Thoracic aorta (tissue), 2 donors: Measurements from ENCODE around the gene PHLDB2. TPM values are rescaled to one million over a fixed set of nuclear protein-coding genes. Genes with fewer than 3 reads are reported as not detected.

Experiments used
- ATAC-seq: fragments of 150-250 bp; one replicate; pipeline ENCODE4 v1.8.0; 2017; ENCODE audit warnings: low read depth; ENCODE audit not compliant: insufficient number of reproducible peaks, low FRiP score
- DNase-seq: peaks from one replicate; pipeline ENCODE4 v3.0.0-alpha.2; 2020; ENCODE audit warnings: low spot score
- H3K27ac ChIP-seq, 2 donors: fragments of 200-600 bp; sonication (generic); 1 replicate in 1 of 2; 2 replicates in 1 of 2; pipeline ENCODE4 v1.5.1; 2016; ENCODE audit warnings: mild to moderate bottlenecking in 2 of 2, moderate library complexity in 2 of 2
- H3K27me3 ChIP-seq: fragments of 200-600 bp; sonication (generic); replicated peaks from 2 replicates; pipeline ENCODE4 v1.6.0; 2016; ENCODE audit warnings: mild to moderate bottlenecking; ENCODE audit not compliant: insufficient read depth
- H3K36me3 ChIP-seq: fragments of 200-600 bp; sonication (generic); one replicate; pipeline ENCODE4 v1.5.1; 2016
- H3K4me1 ChIP-seq, 2 donors: fragments of 200-600 bp; sonication (generic); 1 replicate in 1 of 2; 2 replicates in 1 of 2; pipeline versions ENCODE4 v1.5.1 to v1.6.0; 2016; ENCODE audit warnings: low read depth in 2 of 2, mild to moderate bottlenecking in 1 of 2; ENCODE audit not compliant: control insufficient read depth in 1 of 2
- H3K4me3 ChIP-seq: fragments of 200-600 bp; sonication (generic); 2 replicates; pipeline ENCODE4 v1.5.1; 2016; ENCODE audit warnings: mild to moderate bottlenecking
- H3K9me3 ChIP-seq: fragments of 200-600 bp; sonication (generic); 2 replicates; pipeline ENCODE4 v1.5.1; 2016
- CTCF ChIP-seq: fragments of 200-600 bp; sonication (generic); IDR thresholded peaks from one replicate; pipeline ENCODE4 v1.5.1; 2019; ENCODE audit warnings: antibody characterized with exemption
- total RNA-seq, 2 donors: library from RNA; depleted of rRNA; stranded (reverse); fragments of >200 nt; gene quantifications; one replicate each; pipeline versions ENCODE4 v1.1.0 to v1.2.3, GENCODE V29; 2016

The PHLDB2 gene
- total RNA-seq, 2 donors from 2014 or later = 99.0 to 140 TPM

GRCh38 chr3:111823341-111823855, 35.7 kb upstream of the PHLDB2 start:
- Histone ChIP-seq H3K27ac (no peak overlapping the region), H3K27me3 (no peaks in the 10 kb centered on the region), H3K36me3 (no peaks in the 10 kb centered on the region), H3K9me3 (peaks cover 4% of the 10 kb centered on the region), H3K4me3 (no peak overlapping the region), H3K4me1 (peaks cover 2 to 4% of the 10 kb centered on the region in 2 donors)
- DNase-seq (no peak), ATAC-seq (no peak)
- TF ChIP-seq CTCF = no peak

- Histone ChIP-seq H3K36me3 (no peaks in the 10 kb centered on the region), H3K4me3 (no peak overlapping the region), H3K9me3 (peaks cover 4% of the 10 kb centered on the region), H3K4me1 (peaks cover 2 to 4% of the 10 kb centered on the region in 2 donors), H3K27ac (no peak overlapping the region), H3K27me3 (no peaks in the 10 kb centered on the region)
- ATAC-seq = no peak
- DNase-seq = no peak
- TF ChIP-seq CTCF = no peak
These were observed 34.7 kb upstream of the PHLDB2 start for GRCh38 chr3:111824351-111824750.

- peaks cover 2 to 4% of the 10 kb centered on the region in 2 donors for H3K4me1 ChIP-seq
- DNase-seq (no peak), ATAC-seq (no peak)
- no peaks in the 10 kb centered on the region for H3K9me3 ChIP-seq
- TF ChIP-seq CTCF = no peak
- no peak overlapping the region for H3K27ac ChIP-seq
- H3K4me3 ChIP-seq = no peak overlapping the region
- H3K36me3 ChIP-seq = no peaks in the 10 kb centered on the region
- H3K27me3 ChIP-seq = no peaks in the 10 kb centered on the region
These were observed 31.2 kb upstream of the PHLDB2 start for GRCh38 chr3:111827871-111828270.

GRCh38 chr3:111828530-111828929, 30.5 kb upstream of the PHLDB2 start:
- Histone ChIP-seq H3K27ac (no peak overlapping the region), H3K36me3 (no peaks in the 10 kb centered on the region), H3K4me1 (peaks cover 2 to 4% of the 10 kb centered on the region in 2 donors), H3K4me3 (no peak overlapping the region), H3K9me3 (no peaks in the 10 kb centered on the region), H3K27me3 (no peaks in the 10 kb centered on the region)
- ATAC-seq (no peak), DNase-seq (no peak)
- no peak for TF ChIP-seq CTCF

GRCh38 chr3:111829023-111829422, 30.0 kb upstream of the PHLDB2 start:
- H3K27me3 ChIP-seq = no peaks in the 10 kb centered on the region
- TF ChIP-seq CTCF = no peak
- no peak overlapping the region for H3K27ac ChIP-seq
- H3K4me3 ChIP-seq = no peak overlapping the region
- H3K4me1 ChIP-seq = peaks cover 2 to 4% of the 10 kb centered on the region in 2 donors
- H3K9me3 ChIP-seq = no peaks in the 10 kb centered on the region
- ATAC-seq (no peak), DNase-seq (no peak)
- H3K36me3 ChIP-seq = no peaks in the 10 kb centered on the region
